Right cardiac atrium (tissue), 5 donors: ENCODE measurements around the gene TSPAN3. TPM values are rescaled to one million over a fixed set of nuclear protein-coding genes. Genes with fewer than 3 reads are reported as not detected.

Source experiments
- ATAC-seq, 2 donors: fragments of 200-7000 bp; cut with Tn5 transposase; one replicate each; pipeline versions ENCODE4 v1.8.0 to v1.9.1; 2020; ENCODE audit warnings: moderate library complexity in 2 of 2, mild to moderate bottlenecking in 1 of 2
- DNase-seq, 3 donors: peaks; one replicate each; pipeline ENCODE4 v3.0.0-alpha.2; 2020
- H3K27ac ChIP-seq: one replicate; pipeline ENCODE4 v1.5.1; 2013; ENCODE audit warnings: mild to moderate bottlenecking, low read length, control low read depth, moderate library complexity
- H3K27me3 ChIP-seq: one replicate; pipeline ENCODE4 v1.6.1; 2013; ENCODE audit not compliant: control insufficient read depth, insufficient read depth
- H3K4me1 ChIP-seq: one replicate; pipeline ENCODE4 v1.6.1; 2013; ENCODE audit warnings: low read length; ENCODE audit not compliant: control insufficient read depth, insufficient read depth
- H3K4me3 ChIP-seq: one replicate; pipeline ENCODE4 v1.5.1; 2013; ENCODE audit warnings: low read length, control low read depth
- H3K9me3 ChIP-seq: one replicate; pipeline ENCODE4 v1.6.1; 2013; ENCODE audit warnings: low read length; ENCODE audit not compliant: control insufficient read depth
- WGBS: extraction: QIAGEN DNeasy Blood & Tissue Kit; methylation state at CpG from one replicate; pipeline ENCODE4 v1.1.7; 2013; 5-methylcytosine and 5-hydroxymethylcytosine counted together
- intact Hi-C, 4 donors: fragments of 100-400 bp; cut with DNase I; formaldehyde crosslinking; loops; one replicate each; pipeline versions ENCODE4 v1.11.0 to v1.14.0; 2022 to 2023
- polyA plus RNA-seq: library from polyadenylated mRNA; stranded (reverse); fragments of 200-250 nt; gene quantifications from one replicate; pipeline ENCODE4 v1.2.3, GENCODE V29; 2013
- total RNA-seq, 4 donors: library from RNA; stranded (reverse); fragmentation: NEBNext Ultra II Directional; extraction: Animal tissue kit (Norgen Biotek cat#: 25700); gene quantifications; one replicate each; pipeline ENCODE4 v1.2.1, GENCODE V29; 2021
- donor health status: healthy with polysubstance abuse.
- donor health status: DM: no; HTN: yes; CAD: no.
- donor health status: DM: no; HTN: no; CAD: no.
- donor health status: DM: no; HTN: yes; CAD: no; lungs with severe emphysema.
- donor health status: DM: yes; HTN: yes; CAD: no.

The TSPAN3 gene
- total and polyA plus RNA-seq, 5 donors: 124 to 135 (median 128) TPM

GRCh38 chr15:77085297-77085696, 14.4 kb upstream of the TSPAN3 start:
- Histone ChIP-seq H3K4me1 (no peaks in the 10 kb centered on the region), H3K27ac (no peak overlapping the region), H3K27me3 (no peaks in the 10 kb centered on the region), H3K4me3 (no peak overlapping the region), H3K9me3 (no peaks in the 10 kb centered on the region)
- intact Hi-C loops: no loop called here
- DNase-seq: no peak
- ATAC-seq: no peak
- 43% methylated on average over 2 of the region's 2 CpGs for WGBS

GRCh38 chr15:77084436-77084835, 13.5 kb upstream of the TSPAN3 start:
- Histone ChIP-seq H3K27me3 (no peaks in the 10 kb centered on the region), H3K4me1 (no peaks in the 10 kb centered on the region), H3K9me3 (no peaks in the 10 kb centered on the region), H3K27ac (no peak overlapping the region), H3K4me3 (no peak overlapping the region)
- DNase-seq: no peak
- 91% methylated on average over 8 of the region's 8 CpGs for WGBS
- intact Hi-C loops: no loop called here
- ATAC-seq: no peak

GRCh38 chr15:77083381-77084160, 12.7 kb upstream of the TSPAN3 start:
- Histone ChIP-seq H3K4me1 (no peaks in the 10 kb centered on the region), H3K4me3 (peak overlapping the region; percentile 11), H3K27me3 (no peaks in the 10 kb centered on the region), H3K27ac (no peak overlapping the region), H3K9me3 (no peaks in the 10 kb centered on the region)
- DNase-seq: peak; percentile 84 to 91 (median 90)
- peak; percentile 98 to 99 for ATAC-seq
- intact Hi-C loops: no loop called here
- WGBS: 16% methylated on average over 21 of the region's 21 CpGs

- H3K4me1 ChIP-seq: no peaks in the 10 kb centered on the region
- H3K27me3 ChIP-seq: no peaks in the 10 kb centered on the region
- ATAC-seq: no peak
- WGBS: 82% methylated on average over 5 of the region's 5 CpGs
- H3K4me3 ChIP-seq: no peak overlapping the region
- no peak for DNase-seq
- intact Hi-C loops: no loop called here
- H3K9me3 ChIP-seq: no peaks in the 10 kb centered on the region
- H3K27ac ChIP-seq: no peak overlapping the region
Observed at GRCh38 chr15:77081971-77082370, 11.1 kb upstream of the TSPAN3 start.

GRCh38 chr15:77076323-77076915, 5.5 kb upstream of the TSPAN3 start:
- WGBS: 68% methylated on average over 4 of the region's 4 CpGs
- intact Hi-C loops: no loop called here
- no peak for DNase-seq

GRCh38 chr15:77075528-77075927, 4.6 kb upstream of the TSPAN3 start:
- intact Hi-C loops: no loop called here
- Histone ChIP-seq H3K27me3 (no peaks in the 10 kb centered on the region), H3K27ac (no peak overlapping the region), H3K9me3 (no peaks in the 10 kb centered on the region), H3K4me3 (no peak overlapping the region), H3K4me1 (no peaks in the 10 kb centered on the region)
- no peak for DNase-seq
- no peak for ATAC-seq
- 76% methylated on average over 9 of the region's 9 CpGs for WGBS

More at GRCh38 chr15:77076323-77076915, 5.5 kb upstream of the TSPAN3 start:
- H3K27me3 ChIP-seq: no peaks in the 10 kb centered on the region
- no peaks in the 10 kb centered on the region for H3K9me3 ChIP-seq
- no peak overlapping the region for H3K27ac ChIP-seq
- no peak for ATAC-seq
- H3K4me3 ChIP-seq: no peak overlapping the region
- no peaks in the 10 kb centered on the region for H3K4me1 ChIP-seq

- DNase-seq: no peak
- Histone ChIP-seq H3K27me3 (no peaks in the 10 kb centered on the region), H3K4me3 (no peak overlapping the region), H3K9me3 (no peaks in the 10 kb centered on the region), H3K4me1 (peaks cover 4% of the 10 kb centered on the region), H3K27ac (no peak overlapping the region)
- 72% methylated on average over 2 of the region's 2 CpGs for WGBS
- no peak for ATAC-seq
- intact Hi-C loops: no loop called here
Observed at GRCh38 chr15:77074350-77074749, 3.4 kb upstream of the TSPAN3 start.

- Histone ChIP-seq H3K27me3 (no peaks in the 10 kb centered on the region), H3K4me3 (peak overlapping the region; percentile 92), H3K27ac (peak overlapping the region; percentile 69), H3K4me1 (peaks cover 4% of the 10 kb centered on the region), H3K9me3 (no peaks in the 10 kb centered on the region)
- DNase-seq: no peak
- intact Hi-C loops: no loop called here
- ATAC-seq: no peak
- WGBS: 67% methylated on average over 15 of the region's 15 CpGs
Observed at GRCh38 chr15:77071305-77072223, 655 bp upstream of the TSPAN3 start.

GRCh38 chr15:77070180-77070494, 772 bp downstream of the TSPAN3 start:
- WGBS: under 1% methylated on average over 18 of the region's 18 CpGs

GRCh38 chr15:77069521-77070121, 1.3 kb downstream of the TSPAN3 start:
- Histone ChIP-seq H3K4me1 (peaks cover 4% of the 10 kb centered on the region), H3K27ac (no peak overlapping the region), H3K27me3 (no peaks in the 10 kb centered on the region), H3K4me3 (peak overlapping the region; percentile 92), H3K9me3 (no peaks in the 10 kb centered on the region)
- intact Hi-C loops: no loop called here
- DNase-seq (no peak), ATAC-seq (peak in 1 of 2 donors; percentile 5)
- 19% methylated on average over 13 of the region's 13 CpGs for WGBS

More at GRCh38 chr15:77070180-77070494, 772 bp downstream of the TSPAN3 start:
- H3K27me3 ChIP-seq: no peaks in the 10 kb centered on the region
- peak overlapping the region; percentile 87 for H3K27ac ChIP-seq
- intact Hi-C loops: no loop called here
- H3K4me3 ChIP-seq: peak overlapping the region; percentile 92
- DNase-seq (no peak), ATAC-seq (no peak)
- H3K9me3 ChIP-seq: no peaks in the 10 kb centered on the region
- H3K4me1 ChIP-seq: peaks cover 4% of the 10 kb centered on the region
